Pancreas (tissue), 10 donors: Measurements from ENCODE around the gene USP6. TPM values are rescaled to one million over a fixed set of nuclear protein-coding genes. Genes with fewer than 3 reads are reported as not detected.
"Not testable (repeated sequence)": the region's sequence is repeated elsewhere in the genome, so short reads cannot be mapped to it uniquely, and the experiment has no call there.

Experiments
- ATAC-seq, 4 donors: fragments of 200-7000 bp; cut with Tn5 transposase; one replicate each; pipeline versions ENCODE4 v1.8.0 to v1.9.1; 2020; ENCODE audit warnings: mild to moderate bottlenecking in 4 of 4, moderate library complexity in 4 of 4
- DNase-seq, 6 donors: peaks; one replicate each; pipeline ENCODE4 v3.0.0-alpha.2; 2020
- FAIRE-seq: peaks from 2 replicates; lab custom pipeline; 2012; peaks lifted over from hg19 to GRCh38; lab: Jason Lieb, UNC
- H3K27ac ChIP-seq, 4 donors: fragments of 200-600 bp; sonication (generic); 1 replicate in 3 of 4; 2 replicates in 1 of 4; pipeline versions ENCODE4 v1.5.0 to v1.8.0; 2020
- H3K27me3 ChIP-seq, 4 donors: fragments of 200-600 bp; one replicate each; pipeline ENCODE4 v1.8.0; 2021
- H3K36me3 ChIP-seq, 3 donors: fragments of 200-600 bp; sonication (generic) in 1 of 3; one replicate each; pipeline versions ENCODE4 v1.5.0 to v1.8.0; 2020 to 2021
- H3K4me1 ChIP-seq, 3 donors: fragments of 200-600 bp; one replicate each; pipeline ENCODE4 v1.8.0; 2021
- H3K4me3 ChIP-seq, 4 donors: fragments of 200-600 bp; sonication (generic) in 2 of 4; one replicate each; pipeline versions ENCODE4 v1.5.0 to v1.8.0; 2020 to 2021
- H3K9me3 ChIP-seq, 4 donors: fragments of 200-600 bp; one replicate each; pipeline ENCODE4 v1.8.0; 2021
- WGBS, 2 donors: extraction: QIAGEN DNeasy Blood & Tissue Kit; methylation state at CpG; one replicate each; pipeline ENCODE4 v1.1.7; 2013; 5-methylcytosine and 5-hydroxymethylcytosine counted together
- intact Hi-C, 3 donors: fragments of 100-400 bp; cut with DNase I; formaldehyde crosslinking; loops; one replicate each; pipeline versions ENCODE4 v1.11.1 to v1.14.2; 2022
- polyA plus RNA-seq, 2 donors: library from polyadenylated mRNA; stranded (reverse); fragments of 200-250 nt; gene quantifications; one replicate each; pipeline ENCODE4 v1.2.3, GENCODE V29; 2013
- total RNA-seq, 6 donors: library from RNA; stranded (reverse); fragmentation: NEBNext Ultra II Directional in 4 of 6; extraction: Animal tissue kit (Norgen Biotek cat#: 25700) in 4 of 6; gene quantifications; one replicate each; pipeline versions ENCODE4 v1.2.1 to v1.2.4, GENCODE V29; 2021 to 2023
- TF ChIP-seq, protein P1 (sequence below), 4 donors: fragments of 200-600 bp; sonication (generic) in 3 of 4; IDR thresholded peaks; one replicate each; pipeline versions ENCODE4 v1.5.0 to v1.8.0; 2021; ENCODE audit warnings: antibody characterized with exemption in 4 of 4
- donor health status: healthy with polysubstance abuse.
- donor health status: DM: no; HTN: no; CAD: no; lungs with moderate emphysema.
- donor health status: DM: no; HTN: no; CAD: no.
- donor health status: control.
- donor health status: control.
- donor health status: Bipolar disorder and iron deficiency.
- donor health status: DM: yes; HTN: yes; CAD: no.
- donor health status: DM: no; HTN: no; CAD: no.
- donor health status: DM: no; HTN: no; CAD: no.
- donor health status: DM: yes; HTN: yes; CAD: no.

Gene USP6
- total and polyA plus RNA-seq, 8 donors = 0.03 to 0.09 (median 0.05) TPM

DNA sequence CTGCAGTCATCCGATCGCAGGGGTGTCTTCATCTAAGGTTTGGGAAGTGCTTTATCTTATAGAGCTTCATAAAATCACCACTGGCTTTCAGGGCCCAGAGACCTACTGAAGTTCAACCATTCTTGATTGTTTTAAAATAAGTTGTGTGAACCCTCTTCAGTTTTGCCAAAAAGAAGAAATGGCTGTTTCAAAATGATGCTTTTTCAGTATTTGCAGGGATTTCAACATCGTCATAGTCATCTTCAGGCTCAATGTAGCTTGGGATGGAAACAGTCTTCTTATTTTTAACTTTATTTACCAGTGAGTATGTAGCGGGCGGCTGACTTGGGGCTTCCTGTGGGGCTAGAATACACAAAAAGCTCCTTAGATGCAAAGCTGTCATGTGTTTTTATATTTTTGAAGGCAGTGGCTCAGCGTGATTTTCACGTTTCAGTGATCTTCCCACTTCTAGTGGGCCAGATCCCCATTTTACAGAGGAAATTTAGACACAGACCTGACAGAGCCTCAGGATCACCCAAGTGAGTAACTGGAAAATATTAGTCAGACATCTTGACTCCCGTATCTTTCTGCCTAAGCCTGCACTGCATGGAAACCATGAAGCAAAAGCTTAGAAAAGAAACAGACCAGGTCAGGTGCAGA, 94.9 kb downstream of the USP6 start:
- H3K4me3 ChIP-seq = no peak overlapping the region
- ATAC-seq = peak in 2 of 4 donors; percentile 11 to 42
- intact Hi-C loops = no loop called here
- H3K4me1 ChIP-seq = no peaks in the 10 kb centered on the region
- WGBS, 2 donors = 92 to 96% methylated on average over 8 of the region's 8 CpGs
- no peak for FAIRE-seq
- no peaks in the 10 kb centered on the region for H3K9me3 ChIP-seq
- H3K27ac ChIP-seq = peak overlapping the region in 1 of 4 donors; percentile 33
- no peak for DNase-seq
- H3K27me3 ChIP-seq = no peaks in the 10 kb centered on the region
- H3K36me3 ChIP-seq = peaks cover 0 to 3% (median 0%) of the 10 kb centered on the region in 3 donors
- TF ChIP-seq, protein P1, sequence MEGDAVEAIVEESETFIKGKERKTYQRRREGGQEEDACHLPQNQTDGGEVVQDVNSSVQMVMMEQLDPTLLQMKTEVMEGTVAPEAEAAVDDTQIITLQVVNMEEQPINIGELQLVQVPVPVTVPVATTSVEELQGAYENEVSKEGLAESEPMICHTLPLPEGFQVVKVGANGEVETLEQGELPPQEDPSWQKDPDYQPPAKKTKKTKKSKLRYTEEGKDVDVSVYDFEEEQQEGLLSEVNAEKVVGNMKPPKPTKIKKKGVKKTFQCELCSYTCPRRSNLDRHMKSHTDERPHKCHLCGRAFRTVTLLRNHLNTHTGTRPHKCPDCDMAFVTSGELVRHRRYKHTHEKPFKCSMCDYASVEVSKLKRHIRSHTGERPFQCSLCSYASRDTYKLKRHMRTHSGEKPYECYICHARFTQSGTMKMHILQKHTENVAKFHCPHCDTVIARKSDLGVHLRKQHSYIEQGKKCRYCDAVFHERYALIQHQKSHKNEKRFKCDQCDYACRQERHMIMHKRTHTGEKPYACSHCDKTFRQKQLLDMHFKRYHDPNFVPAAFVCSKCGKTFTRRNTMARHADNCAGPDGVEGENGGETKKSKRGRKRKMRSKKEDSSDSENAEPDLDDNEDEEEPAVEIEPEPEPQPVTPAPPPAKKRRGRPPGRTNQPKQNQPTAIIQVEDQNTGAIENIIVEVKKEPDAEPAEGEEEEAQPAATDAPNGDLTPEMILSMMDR (IDR thresholded peaks at IDR 0.05) = no peak

DNA sequence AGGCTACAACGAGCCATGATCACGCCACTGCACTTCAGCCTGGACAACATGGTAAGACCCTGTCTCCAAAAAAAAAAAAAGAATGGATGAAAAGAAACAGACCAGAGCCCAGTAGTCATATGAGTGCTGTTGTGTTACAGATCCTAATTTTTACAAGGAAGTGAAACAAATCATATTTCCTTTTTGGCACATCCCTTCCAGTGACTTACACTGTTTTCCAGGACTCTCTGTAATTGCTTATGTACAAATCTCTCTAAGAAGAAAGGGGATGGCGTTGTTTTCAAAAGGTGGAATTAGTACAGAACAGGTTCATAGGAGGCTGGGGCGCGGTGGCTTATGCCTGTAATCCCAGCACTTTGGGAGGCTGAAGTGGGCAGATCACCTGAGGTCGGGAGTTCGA, 95.6 kb downstream of the USP6 start:
- no peaks in the 10 kb centered on the region for H3K4me1 ChIP-seq
- H3K27me3 ChIP-seq = no peaks in the 10 kb centered on the region
- H3K9me3 ChIP-seq = no peaks in the 10 kb centered on the region
- 95 to 98% methylated on average over 7 of the region's 7 CpGs for WGBS, 2 donors
- peaks cover 0 to 3% (median 0%) of the 10 kb centered on the region in 3 donors for H3K36me3 ChIP-seq
- FAIRE-seq (no peak), DNase-seq (no peak), ATAC-seq (peak in 2 of 4 donors; percentile 37 to 69)
- H3K4me3 ChIP-seq = no peak overlapping the region
- H3K27ac ChIP-seq = peak overlapping the region in 1 of 4 donors; percentile 33
- TF ChIP-seq, protein P1 (IDR thresholded peaks at IDR 0.05) = no peak
- intact Hi-C loops = no loop called here

DNA sequence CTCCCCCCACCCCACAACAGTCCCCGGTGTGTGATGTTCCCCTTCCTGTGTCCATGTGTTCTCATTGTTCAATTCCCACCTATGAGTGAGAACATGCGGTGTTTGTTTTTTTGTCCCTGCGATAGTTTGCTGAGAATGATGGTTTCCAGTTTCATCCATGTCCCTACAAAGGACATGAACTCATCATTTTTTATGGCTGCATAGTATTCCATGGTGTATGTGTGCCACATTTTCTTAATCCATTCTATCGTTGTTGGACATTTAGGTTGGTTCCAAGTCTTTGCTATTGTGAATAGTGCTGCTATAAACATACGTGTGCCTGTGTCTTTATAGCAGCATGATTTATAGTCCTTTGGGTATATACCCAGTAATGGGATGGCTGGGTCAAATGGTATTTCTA, 101.7 kb downstream of the USP6 start:
- DNase-seq, H3K9me3 ChIP-seq, H3K27me3 ChIP-seq, FAIRE-seq, H3K27ac ChIP-seq, H3K4me1 ChIP-seq, intact Hi-C loops, ATAC-seq, H3K4me3 ChIP-seq, H3K36me3 ChIP-seq: not testable (repeated sequence)
- WGBS, 2 donors = 95 to 98% methylated on average over 2 to 4 of the region's 5 CpGs

DNA sequence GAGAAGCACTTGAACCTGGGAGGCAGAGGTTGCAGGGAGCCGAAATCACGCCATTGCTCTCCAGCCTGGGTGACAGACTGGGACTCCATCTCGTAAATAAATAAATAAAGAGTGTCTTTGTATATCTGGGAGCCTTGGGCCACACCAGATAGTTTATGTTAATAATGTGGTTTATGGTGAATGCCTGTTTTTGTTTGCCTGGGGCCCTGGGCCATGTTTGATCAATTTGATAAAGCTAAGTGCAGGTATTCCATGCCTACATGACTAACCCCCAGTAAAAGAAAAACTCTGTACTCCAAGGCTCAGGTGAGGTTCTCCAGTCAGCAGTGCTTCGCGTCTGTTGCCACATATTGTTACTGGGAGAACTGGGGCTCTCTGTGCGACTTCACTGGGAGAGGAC, 103.7 kb downstream of the USP6 start:
- Histone ChIP-seq H3K27ac (no peak overlapping the region), H3K9me3 (no peaks in the 10 kb centered on the region), H3K36me3 (no peaks in the 10 kb centered on the region), H3K4me1 (no peaks in the 10 kb centered on the region), H3K27me3 (no peaks in the 10 kb centered on the region), H3K4me3 (no peak overlapping the region)
- TF ChIP-seq, protein P1 (IDR thresholded peaks at IDR 0.05) = no peak
- ATAC-seq (no peak), FAIRE-seq (no peak), DNase-seq (no peak)
- 91 to 95% methylated on average over 6 of the region's 6 CpGs for WGBS, 2 donors
- intact Hi-C loops = no loop called here

DNA sequence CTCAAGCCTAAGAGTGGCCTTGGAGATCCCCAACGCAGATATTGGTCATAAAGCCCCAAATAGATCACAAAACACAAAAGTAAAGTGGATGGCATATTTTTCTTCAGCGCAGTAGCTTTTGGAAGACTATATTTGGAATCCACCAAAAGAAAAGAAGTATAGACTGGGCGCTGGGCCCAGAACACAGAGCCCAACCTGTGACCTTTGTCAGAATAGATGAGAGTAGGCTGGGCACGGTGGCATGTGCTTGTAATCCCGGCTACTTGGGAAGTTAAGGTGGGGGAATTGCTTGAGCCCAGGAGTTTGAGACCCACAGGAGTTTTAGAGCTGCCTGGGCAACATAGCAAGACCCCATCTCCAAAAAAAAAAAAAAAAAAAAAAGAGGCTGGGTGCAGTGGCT, 104.2 kb downstream of the USP6 start:
- TF ChIP-seq, protein P1 (IDR thresholded peaks at IDR 0.05) = no peak
- FAIRE-seq = no peak
- no peaks in the 10 kb centered on the region for H3K27me3 ChIP-seq
- H3K27ac ChIP-seq = no peak overlapping the region
- no peaks in the 10 kb centered on the region for H3K36me3 ChIP-seq
- no peak for DNase-seq
- no peak overlapping the region for H3K4me3 ChIP-seq
- no peaks in the 10 kb centered on the region for H3K4me1 ChIP-seq
- H3K9me3 ChIP-seq = no peaks in the 10 kb centered on the region
- intact Hi-C loops = no loop called here
- ATAC-seq = no peak
- 76 to 86% methylated on average over 5 of the region's 5 CpGs for WGBS, 2 donors

DNA sequence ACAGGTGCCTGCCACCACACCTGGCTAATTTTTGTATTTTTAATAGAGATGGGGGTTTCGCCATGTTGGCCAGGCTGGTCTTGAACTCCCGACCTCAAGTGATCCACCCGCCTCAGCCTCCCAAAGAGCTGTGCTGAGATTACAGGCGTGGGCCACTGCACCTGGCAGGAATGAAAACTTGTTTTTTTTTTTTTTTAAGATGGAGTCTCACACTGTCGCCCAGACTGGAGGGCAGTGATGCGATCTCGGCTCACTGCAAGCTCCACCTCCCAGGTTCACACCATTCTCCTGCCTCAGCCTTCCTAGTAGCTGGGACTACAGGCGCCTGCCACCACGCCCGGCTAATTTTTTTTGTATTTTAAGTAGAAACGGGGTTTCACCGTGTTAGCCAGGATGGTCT, 106.1 kb downstream of the USP6 start:
- FAIRE-seq, H3K36me3 ChIP-seq, H3K4me1 ChIP-seq, ATAC-seq, H3K9me3 ChIP-seq, H3K27me3 ChIP-seq, H3K27ac ChIP-seq, DNase-seq, intact Hi-C loops, H3K4me3 ChIP-seq: not testable (repeated sequence)
- 91 to 98% methylated on average over 12 of the region's 12 CpGs for WGBS, 2 donors
